HG03064 (cell line): Measurements from ENCODE around the gene DRAM1.
A peak's percentile ranks its signal among the peaks of the same experiment; 100 is the strongest.
"Not testable (repeated sequence)": the region's sequence is repeated elsewhere in the genome, so short reads cannot be mapped to it uniquely, and the experiment has no call there.

Experiments used
- ATAC-seq: cut with Tn5 transposase; IDR thresholded peaks from one replicate; pipeline ENCODE4 v1.9.1; 2021; ENCODE audit warnings: low read depth; ENCODE audit not compliant: unreplicated experiment

The DRAM1 gene

GRCh38 chr12:101858361-101858760 lies 19.0 kb upstream of the DRAM1 start:
- ATAC-seq, result no peak

GRCh38 chr12:101859664-101860607 lies 17.4 kb upstream of the DRAM1 start:
- ATAC-seq, result peak; percentile 50

- ATAC-seq, result not testable (repeated sequence)
Measured at GRCh38 chr12:101861688-101862087, 15.7 kb upstream of the DRAM1 start.

- no peak for ATAC-seq
Measured at GRCh38 chr12:101862245-101862644, 15.1 kb upstream of the DRAM1 start.

GRCh38 chr12:101863981-101864380 lies 13.4 kb upstream of the DRAM1 start:
- ATAC-seq, result no peak

- no peak for ATAC-seq
Measured at GRCh38 chr12:101866615-101867373, 10.6 kb upstream of the DRAM1 start.

GRCh38 chr12:101867619-101868018 lies 9.8 kb upstream of the DRAM1 start:
- not testable (repeated sequence) for ATAC-seq

GRCh38 chr12:101870925-101871324 lies 6.5 kb upstream of the DRAM1 start:
- ATAC-seq, result no peak

GRCh38 chr12:101875162-101875561 lies 2.2 kb upstream of the DRAM1 start:
- ATAC-seq, result no peak

- no peak for ATAC-seq
Measured at GRCh38 chr12:101876322-101876860, 989 bp upstream of the DRAM1 start.

GRCh38 chr12:101877806-101878242 lies 444 bp downstream of the DRAM1 start:
- ATAC-seq, result peak; percentile 15

GRCh38 chr12:101878243-101878821 lies 952 bp downstream of the DRAM1 start:
- no peak for ATAC-seq

- ATAC-seq, result no peak
Measured at GRCh38 chr12:101880769-101881168, 3.4 kb downstream of the DRAM1 start.

- no peak for ATAC-seq
Measured at GRCh38 chr12:101881228-101881627, 3.8 kb downstream of the DRAM1 start.

- ATAC-seq, result no peak
Measured at GRCh38 chr12:101884174-101884573, 6.8 kb downstream of the DRAM1 start.

- ATAC-seq, result not testable (repeated sequence)
Measured at GRCh38 chr12:101884781-101885340, 7.5 kb downstream of the DRAM1 start.

- ATAC-seq, result peak; percentile 60
Measured at GRCh38 chr12:101885912-101886561, 8.7 kb downstream of the DRAM1 start.

- no peak for ATAC-seq
Measured at GRCh38 chr12:101889211-101889752, 11.9 kb downstream of the DRAM1 start.

- peak; percentile 82 for ATAC-seq
Measured at GRCh38 chr12:101891462-101891971, 14.1 kb downstream of the DRAM1 start.
